Breast epithelium (tissue), 3 donors: Measurements from ENCODE around the gene PTGS2.

ENCODE experiments used
- POLR2A ChIP-seq: fragments of 450-650 bp; IDR thresholded peaks from one replicate; pipeline ENCODE4 v1.6.1; 2016; ENCODE audit warnings: antibody characterized with exemption, mild to moderate bottlenecking, moderate library complexity
- POLR2AphosphoS5 ChIP-seq, 3 donors: sonication (generic); formaldehyde crosslinking; IDR thresholded peaks; one replicate each; pipeline ENCODE4 v1.6.1; 2017; ENCODE audit warnings: antibody characterized with exemption in 3 of 3
- TF ChIP-seq, protein P1 (sequence below), 3 donors: fragments of 450-650 bp; IDR thresholded peaks; one replicate each; pipeline ENCODE4 v1.5.1; 2016 to 2017; ENCODE audit warnings: antibody characterized with exemption in 3 of 3, mild to moderate bottlenecking in 3 of 3, moderate library complexity in 3 of 3

DNA sequence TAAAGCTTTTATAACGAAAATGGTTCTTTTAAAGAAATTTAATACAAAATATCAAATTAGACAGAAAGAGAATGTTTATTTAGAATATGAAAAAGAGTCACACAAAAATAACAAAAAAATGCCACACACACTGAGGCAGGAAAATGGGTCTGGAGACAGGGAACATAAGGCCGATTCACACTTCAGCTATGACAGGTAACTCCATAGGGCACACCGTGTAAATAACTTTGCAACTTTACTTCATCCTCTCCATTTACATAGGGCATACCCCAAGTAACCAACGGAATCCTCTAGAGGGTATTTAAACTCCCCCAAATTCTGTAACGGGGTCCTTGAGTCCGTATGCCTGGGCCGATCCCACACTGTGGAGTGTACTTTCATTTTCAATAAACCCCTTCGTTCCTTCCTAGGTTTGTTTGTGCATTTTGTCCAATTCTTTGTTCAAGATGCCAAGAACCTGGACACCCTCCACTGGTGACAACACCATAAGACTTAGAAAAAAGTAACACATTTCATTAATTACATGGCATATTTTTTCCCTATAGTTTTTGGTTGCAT is 23.1 kb upstream of the PTGS2 start:
- TF ChIP-seq, protein P1, sequence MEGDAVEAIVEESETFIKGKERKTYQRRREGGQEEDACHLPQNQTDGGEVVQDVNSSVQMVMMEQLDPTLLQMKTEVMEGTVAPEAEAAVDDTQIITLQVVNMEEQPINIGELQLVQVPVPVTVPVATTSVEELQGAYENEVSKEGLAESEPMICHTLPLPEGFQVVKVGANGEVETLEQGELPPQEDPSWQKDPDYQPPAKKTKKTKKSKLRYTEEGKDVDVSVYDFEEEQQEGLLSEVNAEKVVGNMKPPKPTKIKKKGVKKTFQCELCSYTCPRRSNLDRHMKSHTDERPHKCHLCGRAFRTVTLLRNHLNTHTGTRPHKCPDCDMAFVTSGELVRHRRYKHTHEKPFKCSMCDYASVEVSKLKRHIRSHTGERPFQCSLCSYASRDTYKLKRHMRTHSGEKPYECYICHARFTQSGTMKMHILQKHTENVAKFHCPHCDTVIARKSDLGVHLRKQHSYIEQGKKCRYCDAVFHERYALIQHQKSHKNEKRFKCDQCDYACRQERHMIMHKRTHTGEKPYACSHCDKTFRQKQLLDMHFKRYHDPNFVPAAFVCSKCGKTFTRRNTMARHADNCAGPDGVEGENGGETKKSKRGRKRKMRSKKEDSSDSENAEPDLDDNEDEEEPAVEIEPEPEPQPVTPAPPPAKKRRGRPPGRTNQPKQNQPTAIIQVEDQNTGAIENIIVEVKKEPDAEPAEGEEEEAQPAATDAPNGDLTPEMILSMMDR (IDR thresholded peaks at IDR 0.05): no peak
- TF ChIP-seq POLR2AphosphoS5 (IDR thresholded peaks at IDR 0.05) (no peak), POLR2A (no peak)
